ENCODE measurements around the gene ZNF837.

GRCh38 chr19:58357481-58358145, 23.2 kb downstream of the ZNF837 start:
- TF ChIP-seq CTCF (IDR thresholded peaks at IDR 0.05; ENCODE audit: poor library complexity), result no peak
- TF ChIP-seq EZH2phosphoT487 (IDR thresholded peaks at IDR 0.05; ENCODE audit: low read depth, severe bottlenecking, unreplicated experiment), result no peak

Measured in hepatocyte (in vitro differentiated cells).